DND-41 (cell line): ENCODE results near the gene TRMO.

ENCODE experiments used
- ATAC-seq: fragments of 200-7000 bp; cut with Tn5 transposase; 3 replicates; pipeline ENCODE4 v1.9.1; 2021; ENCODE audit warnings: low read depth; ENCODE audit not compliant: insufficient read depth
- DNase-seq: peaks from one replicate; pipeline ENCODE4 v3.0.0-alpha.2; 2020
- H2AFZ ChIP-seq: 2 replicates; pipeline ENCODE4 v1.6.0; 2012; ENCODE audit warnings: low read depth, low read length
- H3K27ac ChIP-seq: 2 replicates; pipeline ENCODE4 v1.5.1; 2012; ENCODE audit warnings: low read length, inconsistent platforms
- H3K27me3 ChIP-seq: fragments of 200-600 bp; sonication (generic); 2 replicates; pipeline ENCODE4 v1.6.0; 2012; ENCODE audit warnings: low read length, mild to moderate bottlenecking, inconsistent platforms; ENCODE audit not compliant: insufficient read depth, poor library complexity
- H3K36me3 ChIP-seq: 2 replicates; pipeline ENCODE4 v1.5.1; 2012; ENCODE audit warnings: low read length, inconsistent platforms; ENCODE audit not compliant: insufficient read depth
- H3K4me1 ChIP-seq: 2 replicates; pipeline ENCODE4 v1.5.1; 2012; ENCODE audit warnings: mild to moderate bottlenecking, low read length; ENCODE audit not compliant: insufficient read depth
- H3K4me2 ChIP-seq: 2 replicates; pipeline ENCODE4 v1.6.0; 2012; ENCODE audit warnings: mild to moderate bottlenecking, moderate library complexity, low read length, inconsistent platforms; ENCODE audit not compliant: insufficient read depth
- H3K4me3 ChIP-seq, 2 experiments: fragments of 200-600 bp in 1 of 2; shearing (Covaris generic) in 1 of 2; 2 replicates each; pipeline ENCODE4 v1.5.1; 2012 to 2016; ENCODE audit warnings: inconsistent platforms in 2 of 2, low read length in 2 of 2, mild to moderate bottlenecking in 2 of 2, low read depth in 1 of 2, moderate library complexity in 1 of 2
- H3K79me2 ChIP-seq: 2 replicates; pipeline ENCODE4 v1.6.0; 2012; ENCODE audit warnings: low read length, inconsistent platforms; ENCODE audit not compliant: insufficient read depth
- H3K9ac ChIP-seq: 2 replicates; pipeline ENCODE4 v1.6.0; 2012; ENCODE audit warnings: low read depth, mild to moderate bottlenecking, inconsistent platforms, low read length, moderate library complexity
- H3K9me3 ChIP-seq: 2 replicates; pipeline ENCODE4 v1.5.1; 2012; ENCODE audit warnings: low read length, moderate library complexity, mild to moderate bottlenecking, inconsistent platforms; ENCODE audit not compliant: insufficient read depth, severe bottlenecking
- H4K20me1 ChIP-seq: 2 replicates; pipeline ENCODE4 v1.6.0; 2012; ENCODE audit warnings: low read length; ENCODE audit not compliant: insufficient read depth
- EZH2 ChIP-seq: IDR thresholded peaks from 3 replicates; pipeline ENCODE4 v1.6.1; 2012; ENCODE audit warnings: borderline replicate concordance, low read depth, mild to moderate bottlenecking, moderate library complexity, low read length, inconsistent platforms; ENCODE audit not compliant: severe bottlenecking
- TF ChIP-seq, protein P1 (sequence below): IDR thresholded peaks from 2 replicates; pipeline ENCODE4 v1.5.1; 2012; ENCODE audit warnings: borderline replicate concordance, low read length, moderate library complexity, mild to moderate bottlenecking; ENCODE audit not compliant: poor library complexity, severe bottlenecking; ENCODE audit errors: extremely low read depth

Gene TRMO

DNA sequence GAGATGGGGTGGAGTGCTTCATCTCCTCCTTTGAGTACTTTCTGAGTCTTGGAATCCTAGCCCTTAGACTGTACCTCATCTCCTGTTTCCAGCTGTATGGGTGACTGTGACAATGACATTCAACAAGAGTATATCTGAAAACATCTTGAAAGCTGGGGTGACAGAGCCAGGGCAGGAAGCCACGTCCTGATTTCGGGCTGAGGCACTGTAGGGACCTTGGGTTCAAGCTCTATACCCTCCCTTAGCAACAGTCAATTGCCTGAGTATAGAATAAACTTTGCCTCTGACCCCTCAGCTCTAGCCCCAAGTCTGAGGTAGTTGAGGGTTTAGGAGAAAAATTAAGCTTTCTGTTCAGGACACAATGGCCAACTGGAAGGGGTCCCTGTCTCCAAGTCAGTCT, 63.0 kb downstream of the TRMO start:
- H4K20me1 ChIP-seq = no peaks in the 10 kb centered on the region
- H3K27me3 ChIP-seq = peaks cover 5% of the 10 kb centered on the region
- ATAC-seq = no peak

DNA sequence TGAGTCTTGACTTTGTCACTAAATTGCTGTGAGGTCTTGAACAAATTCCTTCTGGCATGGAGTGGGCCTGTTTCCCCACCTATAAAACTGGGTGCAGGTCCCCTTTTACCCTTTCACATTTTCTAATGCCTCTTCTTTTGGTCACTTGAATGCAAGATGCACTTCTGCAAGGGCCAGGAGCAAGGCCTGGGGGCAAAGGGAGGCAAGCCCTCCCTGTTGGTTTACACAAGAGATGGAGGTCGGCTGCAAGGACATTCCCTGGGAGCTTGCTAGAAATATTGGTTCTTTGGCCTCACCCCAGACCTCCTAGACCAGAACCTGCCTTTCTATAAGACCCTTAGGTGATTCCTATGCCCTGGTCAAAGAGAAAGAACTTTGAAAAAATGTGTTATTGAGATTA, 63.5 kb downstream of the TRMO start:
- Histone ChIP-seq H3K36me3 (no peaks in the 10 kb centered on the region), H4K20me1 (no peaks in the 10 kb centered on the region), H3K9me3 (no peaks in the 10 kb centered on the region), H3K27ac (no peak overlapping the region), H3K4me1 (no peaks in the 10 kb centered on the region), H3K4me3 (no peak overlapping the region), H2AFZ (no peak overlapping the region), H3K4me2 (no peak overlapping the region), H3K27me3 (peaks cover 5% of the 10 kb centered on the region), H3K9ac (no peak overlapping the region), H3K79me2 (no peaks in the 10 kb centered on the region)
- no peak for TF ChIP-seq EZH2
- TF ChIP-seq, protein P1, sequence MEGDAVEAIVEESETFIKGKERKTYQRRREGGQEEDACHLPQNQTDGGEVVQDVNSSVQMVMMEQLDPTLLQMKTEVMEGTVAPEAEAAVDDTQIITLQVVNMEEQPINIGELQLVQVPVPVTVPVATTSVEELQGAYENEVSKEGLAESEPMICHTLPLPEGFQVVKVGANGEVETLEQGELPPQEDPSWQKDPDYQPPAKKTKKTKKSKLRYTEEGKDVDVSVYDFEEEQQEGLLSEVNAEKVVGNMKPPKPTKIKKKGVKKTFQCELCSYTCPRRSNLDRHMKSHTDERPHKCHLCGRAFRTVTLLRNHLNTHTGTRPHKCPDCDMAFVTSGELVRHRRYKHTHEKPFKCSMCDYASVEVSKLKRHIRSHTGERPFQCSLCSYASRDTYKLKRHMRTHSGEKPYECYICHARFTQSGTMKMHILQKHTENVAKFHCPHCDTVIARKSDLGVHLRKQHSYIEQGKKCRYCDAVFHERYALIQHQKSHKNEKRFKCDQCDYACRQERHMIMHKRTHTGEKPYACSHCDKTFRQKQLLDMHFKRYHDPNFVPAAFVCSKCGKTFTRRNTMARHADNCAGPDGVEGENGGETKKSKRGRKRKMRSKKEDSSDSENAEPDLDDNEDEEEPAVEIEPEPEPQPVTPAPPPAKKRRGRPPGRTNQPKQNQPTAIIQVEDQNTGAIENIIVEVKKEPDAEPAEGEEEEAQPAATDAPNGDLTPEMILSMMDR = no peak
- DNase-seq (no peak), ATAC-seq (no peak)

More for the DNA sequence above, 63.0 kb downstream of the TRMO start:
- Histone ChIP-seq H3K36me3 (no peaks in the 10 kb centered on the region), H3K9me3 (no peaks in the 10 kb centered on the region), H3K79me2 (no peaks in the 10 kb centered on the region), H3K9ac (no peak overlapping the region), H3K27ac (no peak overlapping the region), H2AFZ (no peak overlapping the region), H3K4me2 (no peak overlapping the region), H3K4me3 (no peak overlapping the region), H3K4me1 (no peaks in the 10 kb centered on the region)
- TF ChIP-seq EZH2 = no peak
- TF ChIP-seq, protein P1 = no peak
- no peak for DNase-seq

DNA sequence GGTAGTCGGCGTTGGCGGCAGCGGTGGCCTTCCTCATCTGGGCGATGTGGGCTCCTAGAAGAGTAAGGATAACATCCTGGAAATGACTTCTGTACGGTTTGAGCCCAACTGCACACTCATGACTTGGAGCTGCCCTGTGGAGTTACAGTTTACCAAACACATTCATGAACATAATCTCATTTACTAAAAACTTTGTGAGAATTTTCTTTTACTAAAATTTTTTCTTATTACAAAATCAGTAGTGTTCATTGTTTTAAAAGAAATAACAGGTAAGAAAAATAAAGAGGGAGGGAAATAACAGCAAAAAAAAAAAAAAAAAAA, 63.9 kb downstream of the TRMO start:
- peaks cover 5% of the 10 kb centered on the region for H3K27me3 ChIP-seq
- no peaks in the 10 kb centered on the region for H4K20me1 ChIP-seq
- no peak overlapping the region for H2AFZ ChIP-seq
- no peak overlapping the region for H3K9ac ChIP-seq
- no peaks in the 10 kb centered on the region for H3K4me1 ChIP-seq
- no peaks in the 10 kb centered on the region for H3K9me3 ChIP-seq
- no peaks in the 10 kb centered on the region for H3K79me2 ChIP-seq
- no peak for TF ChIP-seq EZH2
- TF ChIP-seq, protein P1 = no peak
- H3K4me2 ChIP-seq = no peak overlapping the region
- ATAC-seq = no peak
- no peak overlapping the region for H3K27ac ChIP-seq
- no peak for DNase-seq
- no peaks in the 10 kb centered on the region for H3K36me3 ChIP-seq
- no peak overlapping the region for H3K4me3 ChIP-seq

DNA sequence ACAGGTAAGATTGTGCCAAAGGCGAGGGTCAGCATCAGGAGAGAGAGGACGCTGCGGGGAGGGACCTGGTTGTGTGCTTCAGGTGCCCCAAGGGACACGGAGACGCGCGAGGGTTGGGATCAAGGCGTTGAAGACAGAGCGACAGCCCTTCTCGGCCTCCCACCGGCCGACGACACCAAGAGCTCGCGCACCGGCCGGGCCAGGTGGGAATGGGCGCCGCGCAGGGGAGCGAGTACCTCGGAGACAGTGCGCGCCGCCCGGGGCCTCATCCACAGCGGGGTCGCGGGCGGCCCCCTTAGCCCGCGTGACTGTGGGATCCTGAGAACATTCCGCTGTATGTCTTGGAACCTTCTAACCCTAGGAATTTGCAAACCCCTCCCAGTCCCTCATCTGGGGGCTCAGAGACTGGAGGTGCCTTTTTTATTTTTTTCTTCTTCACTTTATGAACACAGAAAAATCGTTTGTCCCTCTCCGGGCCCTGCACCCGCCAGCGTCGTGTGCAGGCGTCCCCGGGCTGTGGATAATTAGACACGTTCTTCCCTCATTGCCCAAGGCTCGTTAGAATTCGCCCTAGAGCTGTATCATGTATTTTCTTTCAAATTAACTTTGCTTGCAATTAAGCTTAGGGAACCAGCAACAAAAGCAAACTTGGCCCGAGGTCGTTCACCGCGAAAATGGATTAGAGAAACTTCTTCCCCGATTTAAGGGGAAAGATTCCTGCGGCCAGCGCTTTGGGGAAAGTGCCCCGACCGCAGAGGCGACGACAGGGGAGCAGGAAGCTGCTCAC, 64.5 kb downstream of the TRMO start:
- Histone ChIP-seq H3K79me2 (no peaks in the 10 kb centered on the region), H3K9ac (no peak overlapping the region), H2AFZ (no peak overlapping the region), H3K27ac (no peak overlapping the region), H3K4me2 (no peak overlapping the region), H3K36me3 (no peaks in the 10 kb centered on the region), H3K4me3 (no peak overlapping the region), H4K20me1 (no peaks in the 10 kb centered on the region), H3K27me3 (peaks cover 5% of the 10 kb centered on the region), H3K9me3 (no peaks in the 10 kb centered on the region), H3K4me1 (no peaks in the 10 kb centered on the region)
- TF ChIP-seq EZH2 = no peak
- TF ChIP-seq, protein P1 = no peak
- ATAC-seq (no peak), DNase-seq (no peak)
